ENCODE results near the gene PCSK1.
"Not testable (repeated sequence)": the region's sequence is repeated elsewhere in the genome, so short reads cannot be mapped to it uniquely, and the experiment has no call there.

The PCSK1 gene

DNA sequence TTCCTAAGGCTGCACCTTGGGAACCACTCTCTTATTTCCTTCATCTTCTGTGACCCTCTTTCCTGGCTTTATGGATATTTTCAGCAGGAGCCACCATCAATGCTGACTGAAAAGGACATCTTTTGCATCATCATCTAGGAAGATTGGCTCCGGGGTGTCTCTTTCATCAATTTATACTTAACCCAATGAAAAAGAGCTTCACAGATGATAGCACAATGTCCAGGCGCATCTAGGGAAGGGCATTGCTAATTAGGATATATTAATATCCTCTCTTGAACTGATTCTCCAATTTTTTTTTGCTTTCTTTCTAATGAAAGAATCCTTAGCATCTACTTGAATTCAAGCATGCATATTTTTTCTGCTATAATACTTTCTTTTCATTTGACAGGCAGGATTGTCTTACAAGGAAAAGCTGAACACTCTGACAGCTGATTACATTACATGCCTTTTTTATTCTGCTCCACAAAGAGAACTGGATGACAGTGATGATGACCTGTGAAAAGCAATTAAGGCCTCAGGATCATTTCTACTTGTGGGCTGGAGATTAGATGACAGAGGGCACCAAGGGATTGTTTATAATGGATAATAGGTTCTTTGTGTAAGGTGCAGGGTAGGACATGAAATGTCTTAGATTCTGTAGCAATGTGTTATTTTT, 60.2 kb downstream of the PCSK1 start:
- DNase-seq (ENCODE audit: low read depth, low spot score): no peak

DNA sequence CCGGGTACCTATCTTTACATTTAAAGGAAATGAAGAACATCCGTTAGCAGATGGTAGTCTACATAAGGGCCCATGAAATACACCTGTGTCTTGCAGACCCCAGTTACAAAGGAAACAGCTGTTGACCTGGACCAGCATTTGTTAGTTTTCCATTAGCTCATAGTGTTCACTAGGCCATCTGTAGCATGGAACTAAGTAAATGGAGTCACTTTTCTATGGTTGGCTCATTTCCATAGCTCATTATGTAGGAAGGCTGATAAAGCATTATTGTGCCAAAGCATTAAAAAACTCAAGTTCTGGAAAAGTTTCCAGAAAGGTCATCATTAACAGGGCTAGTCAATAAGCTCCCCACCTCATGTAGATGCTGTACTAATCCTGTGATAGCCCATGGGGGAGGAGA, 62.1 kb downstream of the PCSK1 start:
- DNase-seq (ENCODE audit: low read depth, low spot score): no peak

DNA sequence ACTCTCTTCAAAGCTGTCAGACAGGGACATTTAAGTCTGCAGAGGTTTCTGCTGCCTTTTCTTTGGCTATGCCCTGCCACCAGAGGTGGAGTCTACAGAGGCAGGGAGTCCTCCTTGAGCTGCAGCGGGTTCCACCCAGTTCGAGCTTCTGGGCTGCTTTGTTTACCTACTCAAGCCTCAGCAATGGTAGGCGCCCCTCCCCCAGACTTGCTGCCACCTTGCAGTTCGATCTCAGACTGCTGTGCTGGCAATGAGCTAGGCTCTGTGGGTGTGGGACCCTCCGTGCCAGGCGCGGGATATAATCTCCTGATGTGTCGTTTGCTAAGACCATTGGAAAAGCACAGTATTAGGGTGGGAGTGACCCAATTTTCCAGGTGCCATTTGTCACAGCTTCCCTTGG, 65.7 kb downstream of the PCSK1 start:
- DNase-seq (ENCODE audit: low read depth, low spot score): not testable (repeated sequence)

DNA sequence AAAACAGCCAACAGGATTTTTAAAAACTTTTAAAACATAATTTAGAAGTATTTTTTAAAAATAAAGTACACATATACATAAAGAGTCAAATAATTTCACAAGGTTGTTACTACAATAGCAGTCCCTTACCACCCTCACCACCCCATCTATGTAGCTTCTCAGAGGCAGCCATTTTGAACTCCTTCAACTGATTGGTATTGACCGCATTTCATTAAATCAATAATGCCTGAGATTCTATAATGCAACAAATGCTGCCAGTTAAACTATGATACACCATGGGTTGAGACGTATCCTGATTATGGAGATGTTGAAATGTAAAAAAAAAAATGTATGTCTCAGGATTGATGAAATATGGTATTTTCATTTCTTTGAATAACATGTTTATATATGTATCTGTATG, 78.8 kb downstream of the PCSK1 start:
- no peak for DNase-seq (ENCODE audit: low read depth, low spot score)

DNA sequence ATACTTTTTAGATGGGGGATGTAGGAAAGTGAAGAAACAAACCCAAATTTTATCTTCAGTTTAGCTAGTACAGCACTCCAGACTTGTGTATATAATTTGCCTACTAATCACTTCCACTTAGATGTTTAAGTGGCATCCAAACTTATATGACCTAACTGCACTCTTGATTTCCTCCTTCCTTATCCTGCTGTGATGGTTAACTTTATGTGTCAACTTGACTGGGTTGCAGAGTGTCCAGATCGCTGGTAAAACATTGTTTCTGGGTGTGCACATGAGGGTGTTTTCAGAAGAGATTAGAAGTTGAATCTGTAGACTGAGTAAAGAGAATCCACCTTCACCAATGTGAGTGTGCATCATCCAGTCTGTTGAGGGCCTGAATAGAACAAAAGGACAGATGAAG, 79.8 kb downstream of the PCSK1 start:
- DNase-seq (ENCODE audit: low read depth, low spot score): no peak

DNA sequence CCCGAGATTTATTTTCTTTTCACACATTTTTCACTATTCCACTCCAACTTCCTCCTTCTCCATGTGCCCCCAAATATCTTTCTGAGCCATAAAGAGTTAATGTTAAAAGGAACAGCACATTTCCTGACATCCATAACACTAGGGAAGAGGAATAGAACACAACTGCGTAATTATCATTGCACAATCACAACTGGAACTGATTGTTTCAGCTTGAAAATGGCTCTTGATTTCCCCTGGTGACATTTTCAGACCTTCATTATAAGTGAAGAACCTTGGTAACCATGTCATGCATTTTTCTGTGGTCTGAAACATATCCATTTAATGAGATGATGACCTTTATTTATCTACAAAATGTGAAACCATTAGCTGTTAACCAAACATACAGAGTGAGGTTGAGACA, 82.4 kb downstream of the PCSK1 start:
- no peak for DNase-seq (ENCODE audit: low read depth, low spot score)

DNA sequence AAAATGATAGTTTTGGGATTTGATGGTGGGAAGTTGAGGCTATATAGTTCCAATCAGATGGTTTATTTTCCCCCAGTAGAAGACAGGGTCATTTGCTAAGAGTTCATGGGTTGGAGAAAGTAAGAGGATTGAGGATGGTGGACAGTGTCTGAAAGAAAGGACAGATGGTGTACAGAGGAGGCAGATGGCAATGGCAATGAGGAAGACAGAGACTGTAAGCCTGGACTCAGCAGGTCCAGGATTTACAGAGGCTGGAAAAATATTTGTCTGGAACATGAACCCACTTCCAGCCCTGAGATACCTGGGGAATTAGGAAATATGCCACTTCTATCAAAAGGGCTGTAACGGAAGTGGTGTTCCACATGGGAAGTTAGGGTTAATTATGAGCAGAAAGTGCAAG, 84.5 kb downstream of the PCSK1 start:
- no peak for DNase-seq (ENCODE audit: low read depth, low spot score)

DNA sequence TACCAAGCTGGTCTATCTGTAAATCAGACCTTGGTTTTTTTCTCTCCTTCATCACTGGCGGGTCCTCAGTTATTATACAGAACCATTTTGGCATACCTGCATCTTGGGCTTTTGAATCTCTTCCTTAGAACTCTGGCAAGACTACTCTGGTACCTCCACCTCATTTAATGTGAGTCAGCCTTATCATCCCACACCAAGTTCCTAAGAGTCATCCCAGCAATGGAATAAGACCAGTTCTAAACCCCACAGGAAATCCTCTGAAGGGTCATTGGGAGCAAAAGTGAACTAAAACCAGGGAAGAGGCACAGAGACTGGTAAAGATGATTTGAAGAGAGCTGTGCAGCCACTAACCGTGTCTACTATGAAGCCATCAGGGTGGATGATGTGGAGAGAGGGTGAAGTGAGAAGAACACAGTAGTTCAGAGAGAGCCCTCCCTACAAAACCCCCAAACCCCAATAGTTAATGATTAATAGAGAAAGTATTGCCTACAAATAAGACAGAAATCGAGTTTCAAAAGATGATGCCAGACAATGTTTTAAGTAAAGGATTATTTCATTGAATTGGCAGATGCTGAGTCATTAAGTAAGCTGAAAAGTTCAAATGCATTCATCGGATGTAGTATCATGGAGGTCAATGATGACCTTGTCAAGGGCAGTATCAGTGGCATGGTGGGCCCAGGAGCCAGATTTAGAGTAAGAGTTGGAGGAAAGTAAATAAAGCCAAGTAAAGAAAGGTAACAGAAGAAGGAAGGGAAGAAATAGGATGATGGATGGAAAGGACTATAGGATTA, 85.4 kb downstream of the PCSK1 start:
- DNase-seq (ENCODE audit: low read depth, low spot score): no peak

DNA sequence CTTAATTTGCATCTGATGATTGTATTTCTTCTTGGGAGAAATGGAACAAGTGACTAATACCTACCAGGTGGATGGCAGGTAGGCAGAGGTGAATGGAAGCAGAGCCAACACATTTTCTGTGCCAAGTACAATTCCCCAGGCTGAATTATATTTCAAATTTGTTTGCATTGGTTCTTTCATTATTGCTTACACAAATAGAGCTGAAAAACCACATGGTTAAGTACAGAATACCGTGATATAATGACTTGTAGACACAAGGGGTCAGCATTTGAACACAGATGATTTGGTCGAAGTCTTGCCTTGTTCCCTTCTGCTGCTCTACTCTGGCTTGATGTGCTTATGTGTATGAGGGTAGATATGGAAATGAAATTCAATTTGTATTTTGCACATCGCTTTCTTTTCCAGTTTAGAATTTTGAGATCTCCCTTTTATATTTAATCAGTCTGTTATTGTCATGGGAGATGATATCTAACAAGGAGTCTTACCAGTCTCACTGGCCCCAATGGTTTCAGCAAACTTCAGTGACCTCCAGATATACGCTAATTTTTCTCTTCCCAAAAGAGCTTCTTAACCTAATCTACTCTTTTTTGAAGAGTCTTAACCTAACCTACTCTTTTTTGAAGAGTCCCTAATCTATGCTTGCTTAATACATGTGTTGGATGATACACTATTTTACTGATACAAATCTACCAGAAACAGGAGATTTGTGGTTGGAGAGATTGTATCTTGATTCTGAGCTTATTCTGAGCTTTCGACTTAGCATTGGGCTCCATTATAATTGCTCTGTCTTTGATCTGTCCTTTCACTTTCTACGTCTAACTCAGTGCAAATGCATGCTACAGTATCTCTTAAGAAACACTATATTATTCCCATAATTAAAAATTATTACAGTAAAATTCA, 88.1 kb downstream of the PCSK1 start:
- DNase-seq (ENCODE audit: low read depth, low spot score): no peak

DNA sequence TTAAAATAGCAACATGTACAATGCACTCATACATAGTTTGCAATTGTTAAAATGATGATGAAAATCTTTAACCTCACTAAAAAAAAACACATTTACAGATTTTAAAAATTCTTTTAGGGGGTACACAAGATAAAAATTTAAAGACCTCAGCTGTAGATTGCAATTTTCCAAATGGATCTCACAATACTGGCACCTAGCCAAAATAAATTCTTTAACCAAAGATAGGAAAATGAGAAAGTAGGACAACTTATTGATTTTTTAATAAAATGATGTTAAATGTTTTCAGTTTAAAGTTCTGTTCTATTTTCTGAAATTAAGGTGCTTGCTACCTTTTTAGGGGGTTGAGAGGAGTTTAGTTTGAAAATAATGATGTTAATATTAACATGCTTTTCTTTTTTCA, 90.0 kb downstream of the PCSK1 start:
- no peak for DNase-seq (ENCODE audit: low read depth, low spot score)

DNA sequence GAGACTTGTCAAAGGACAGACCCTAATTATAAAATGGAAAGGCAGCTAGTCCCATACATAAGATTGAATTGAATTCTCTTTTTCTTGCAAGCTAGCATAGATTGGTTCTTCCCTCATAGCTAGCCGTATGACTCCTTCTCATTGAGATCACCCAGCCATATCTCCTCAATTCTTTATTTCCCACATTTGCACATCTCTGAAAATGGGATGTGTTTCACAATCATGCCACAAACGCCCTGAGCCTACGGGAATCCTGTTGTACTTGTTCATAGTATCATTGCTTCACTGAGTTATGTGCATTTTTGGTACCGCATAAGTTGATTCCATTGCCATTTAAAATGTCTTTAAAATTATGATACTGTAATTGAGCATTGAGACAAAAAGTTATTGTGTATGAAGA, 90.5 kb downstream of the PCSK1 start:
- DNase-seq (ENCODE audit: low read depth, low spot score): no peak

Data from activated naive CD8-positive, alpha-beta T cell treated with anti-CD3 and anti-CD28 coated beads, Interleukin-2, amount 50 U/mL, for 16 hours (primary cell).